ENCODE measurements around the gene MAST1. TPM values are rescaled to one million over a fixed set of nuclear protein-coding genes. Genes with fewer than 3 reads are reported as not detected.
"Not testable (repeated sequence)": the region's sequence is repeated elsewhere in the genome, so short reads cannot be mapped to it uniquely, and the experiment has no call there.

Gene MAST1
- total RNA-seq, 2 experiments from 2014 or later, result 0.22 to 0.60 TPM

DNA sequence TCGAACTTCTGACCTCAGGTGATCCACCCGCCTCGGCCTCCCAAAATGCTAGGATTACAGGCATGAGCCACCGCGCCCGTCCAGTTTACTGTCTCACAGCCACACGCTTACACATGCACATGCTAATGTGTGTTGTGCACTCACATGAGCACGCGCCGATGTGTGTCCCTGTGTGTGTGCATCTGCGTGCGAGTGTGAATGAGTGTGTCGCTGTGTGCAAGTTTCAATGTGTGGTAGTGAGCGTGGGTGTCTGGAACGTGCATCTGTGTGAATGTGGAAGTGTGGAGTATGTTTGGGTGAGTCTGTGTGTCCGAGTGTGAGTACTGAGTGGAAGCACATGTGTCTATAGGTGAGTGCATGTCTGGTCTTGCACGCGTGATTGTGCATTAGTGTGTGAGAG, 4.2 kb downstream of the MAST1 start:
- peaks cover 33% of the 10 kb centered on the region for H3K4me1 ChIP-seq (ENCODE audit: insufficient read depth, low read length)
- no peak overlapping the region for H3K27ac Mint-ChIP-seq
- POLR2A ChIA-PET, result no interaction called here
- TF ChIP-seq, protein P1, sequence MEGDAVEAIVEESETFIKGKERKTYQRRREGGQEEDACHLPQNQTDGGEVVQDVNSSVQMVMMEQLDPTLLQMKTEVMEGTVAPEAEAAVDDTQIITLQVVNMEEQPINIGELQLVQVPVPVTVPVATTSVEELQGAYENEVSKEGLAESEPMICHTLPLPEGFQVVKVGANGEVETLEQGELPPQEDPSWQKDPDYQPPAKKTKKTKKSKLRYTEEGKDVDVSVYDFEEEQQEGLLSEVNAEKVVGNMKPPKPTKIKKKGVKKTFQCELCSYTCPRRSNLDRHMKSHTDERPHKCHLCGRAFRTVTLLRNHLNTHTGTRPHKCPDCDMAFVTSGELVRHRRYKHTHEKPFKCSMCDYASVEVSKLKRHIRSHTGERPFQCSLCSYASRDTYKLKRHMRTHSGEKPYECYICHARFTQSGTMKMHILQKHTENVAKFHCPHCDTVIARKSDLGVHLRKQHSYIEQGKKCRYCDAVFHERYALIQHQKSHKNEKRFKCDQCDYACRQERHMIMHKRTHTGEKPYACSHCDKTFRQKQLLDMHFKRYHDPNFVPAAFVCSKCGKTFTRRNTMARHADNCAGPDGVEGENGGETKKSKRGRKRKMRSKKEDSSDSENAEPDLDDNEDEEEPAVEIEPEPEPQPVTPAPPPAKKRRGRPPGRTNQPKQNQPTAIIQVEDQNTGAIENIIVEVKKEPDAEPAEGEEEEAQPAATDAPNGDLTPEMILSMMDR (IDR thresholded peaks at IDR 0.05), result no peak
- H3K9me3 Mint-ChIP-seq, result no peaks in the 10 kb centered on the region
- peaks cover 75% of the 10 kb centered on the region for H3K27me3 Mint-ChIP-seq
- no peak overlapping the region for H3K4me3 ChIP-seq (ENCODE audit: low read length)
- CTCF ChIA-PET, result no interaction called here
- no peak for ATAC-seq (ENCODE audit: poor library complexity)
- H3K9me3 ChIP-seq (ENCODE audit: control insufficient read depth in 1 of 2, insufficient read depth in 1 of 2, low read length in 2 of 2), result peaks cover 0 to 16% of the 10 kb centered on the region in 2 experiments
- H3K4me3 Mint-ChIP-seq, result no peak overlapping the region
- H3K27ac ChIP-seq (ENCODE audit: low read depth in 1 of 2, low read length in 2 of 2), result no peak overlapping the region
- no peaks in the 10 kb centered on the region for H3K36me3 Mint-ChIP-seq (ENCODE audit: low read depth)
- no peak for DNase-seq
- H3K4me1 Mint-ChIP-seq (ENCODE audit: low read depth), result peaks cover 33% of the 10 kb centered on the region
- no peaks in the 10 kb centered on the region for H3K36me3 ChIP-seq (ENCODE audit: insufficient read depth, low read length)
- intact Hi-C loops (cut with DNase I, micrococcal nuclease), result no loop called here
- peaks cover 67 to 81% of the 10 kb centered on the region in 2 experiments for H3K27me3 ChIP-seq (ENCODE audit: control insufficient read depth in 1 of 2, insufficient read depth in 2 of 2, low read length in 2 of 2)

DNA sequence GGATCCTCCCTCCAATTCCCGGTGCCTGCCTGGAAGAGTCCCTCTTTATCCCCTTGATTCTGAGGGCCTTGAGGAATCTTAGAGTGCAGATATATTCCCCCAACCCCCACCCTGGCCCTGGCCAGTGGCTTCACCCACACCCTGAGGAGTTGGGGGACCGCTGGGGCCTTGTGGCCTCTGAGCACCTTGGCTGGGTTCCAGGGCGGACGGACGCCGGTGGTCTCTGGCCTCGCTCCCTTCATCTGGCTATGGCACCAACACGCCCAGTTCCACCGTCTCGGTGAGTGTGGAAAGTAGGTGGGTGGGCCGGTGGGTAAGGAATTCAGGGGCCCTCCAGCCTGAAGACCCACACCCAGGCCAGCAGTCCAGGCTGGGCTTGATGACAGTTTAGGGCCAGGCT, 5.0 kb downstream of the MAST1 start:
- Histone ChIP-seq H3K4me3 (ENCODE audit: low read length) (no peak overlapping the region), H3K4me1 (ENCODE audit: insufficient read depth, low read length) (peaks cover 36% of the 10 kb centered on the region), H3K27ac (ENCODE audit: low read depth in 1 of 2, low read length in 2 of 2) (no peak overlapping the region), H3K36me3 (ENCODE audit: insufficient read depth, low read length) (no peaks in the 10 kb centered on the region), H3K9me3 (ENCODE audit: control insufficient read depth in 1 of 2, insufficient read depth in 1 of 2, low read length in 2 of 2) (peaks cover 0 to 16% of the 10 kb centered on the region in 2 experiments), H3K27me3 (ENCODE audit: control insufficient read depth in 1 of 2, insufficient read depth in 2 of 2, low read length in 2 of 2) (peaks cover 65 to 79% of the 10 kb centered on the region in 2 experiments)
- ChIA-PET CTCF (no interaction called here), POLR2A (no interaction called here)
- DNase-seq (no peak), ATAC-seq (ENCODE audit: poor library complexity) (no peak)
- Mint-ChIP-seq H3K27me3 (peaks cover 75% of the 10 kb centered on the region), H3K4me1 (ENCODE audit: low read depth) (peaks cover 28% of the 10 kb centered on the region), H3K27ac (no peak overlapping the region), H3K4me3 (no peak overlapping the region), H3K36me3 (ENCODE audit: low read depth) (no peaks in the 10 kb centered on the region), H3K9me3 (no peaks in the 10 kb centered on the region)
- intact Hi-C loops (cut with DNase I, micrococcal nuclease), result no loop called here
- TF ChIP-seq, protein P1 (IDR thresholded peaks at IDR 0.05), result no peak

DNA sequence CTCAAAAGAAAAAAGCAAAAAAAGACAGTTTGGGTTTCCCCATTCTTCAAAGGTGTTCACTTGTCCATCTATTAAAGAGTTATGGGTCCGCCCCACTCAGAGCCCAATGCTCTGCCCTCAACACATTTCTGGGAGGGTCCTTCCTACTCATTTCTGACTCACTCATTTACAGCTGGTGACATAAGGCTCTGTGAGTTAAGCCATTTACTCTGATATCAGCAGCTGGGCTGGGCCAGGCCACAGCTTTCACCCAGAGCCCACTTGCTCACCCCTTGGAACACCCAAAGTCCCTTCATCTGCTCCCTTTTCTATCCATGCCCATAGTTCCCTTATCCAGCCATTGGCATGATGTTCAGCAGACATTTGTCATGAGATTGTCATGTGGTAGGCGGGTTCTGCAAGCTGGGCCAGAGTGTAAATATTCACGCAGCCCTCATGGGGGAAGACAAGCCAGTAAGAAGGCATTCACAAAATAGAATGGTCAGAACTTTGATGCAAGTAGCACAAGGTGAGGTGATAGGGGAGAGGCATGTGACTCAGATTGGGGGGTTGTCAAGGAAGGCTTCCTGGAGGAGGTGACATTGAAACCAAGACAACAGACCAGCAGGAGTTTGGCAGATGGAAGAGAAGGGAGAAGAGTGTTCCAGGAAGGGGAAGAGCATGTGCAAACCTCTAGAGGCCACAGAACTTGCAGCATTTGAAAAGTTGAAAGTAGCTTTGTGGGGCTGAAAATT, 5.9 kb downstream of the MAST1 start:
- no peak for ATAC-seq (ENCODE audit: poor library complexity)
- peaks cover 60 to 71% of the 10 kb centered on the region in 2 experiments for H3K27me3 ChIP-seq (ENCODE audit: control insufficient read depth in 1 of 2, insufficient read depth in 2 of 2, low read length in 2 of 2)
- ChIA-PET POLR2A (no interaction called here), CTCF (interaction anchor here (1.2 kb wide), 1 partner anchor 84 kb away, joined by 4 read pairs; no protein-coding TSS in a partner anchor)
- TF ChIP-seq, protein P1 (IDR thresholded peaks at IDR 0.05), result no peak
- no peaks in the 10 kb centered on the region for H3K36me3 Mint-ChIP-seq (ENCODE audit: low read depth)
- intact Hi-C loops (cut with DNase I, micrococcal nuclease), result no loop called here
- H3K9me3 Mint-ChIP-seq, result no peaks in the 10 kb centered on the region
- H3K27ac Mint-ChIP-seq, result no peak overlapping the region
- peaks cover 24% of the 10 kb centered on the region for H3K4me1 Mint-ChIP-seq (ENCODE audit: low read depth)
- peaks cover 75% of the 10 kb centered on the region for H3K27me3 Mint-ChIP-seq
- H3K4me1 ChIP-seq (ENCODE audit: insufficient read depth, low read length), result peaks cover 28% of the 10 kb centered on the region
- no peak overlapping the region for H3K27ac ChIP-seq (ENCODE audit: low read depth in 1 of 2, low read length in 2 of 2)
- no peak overlapping the region for H3K4me3 Mint-ChIP-seq
- no peak overlapping the region for H3K4me3 ChIP-seq (ENCODE audit: low read length)
- H3K36me3 ChIP-seq (ENCODE audit: insufficient read depth, low read length), result no peaks in the 10 kb centered on the region
- no peak for DNase-seq
- peaks cover 0 to 13% of the 10 kb centered on the region in 2 experiments for H3K9me3 ChIP-seq (ENCODE audit: control insufficient read depth in 1 of 2, insufficient read depth in 1 of 2, low read length in 2 of 2)

DNA sequence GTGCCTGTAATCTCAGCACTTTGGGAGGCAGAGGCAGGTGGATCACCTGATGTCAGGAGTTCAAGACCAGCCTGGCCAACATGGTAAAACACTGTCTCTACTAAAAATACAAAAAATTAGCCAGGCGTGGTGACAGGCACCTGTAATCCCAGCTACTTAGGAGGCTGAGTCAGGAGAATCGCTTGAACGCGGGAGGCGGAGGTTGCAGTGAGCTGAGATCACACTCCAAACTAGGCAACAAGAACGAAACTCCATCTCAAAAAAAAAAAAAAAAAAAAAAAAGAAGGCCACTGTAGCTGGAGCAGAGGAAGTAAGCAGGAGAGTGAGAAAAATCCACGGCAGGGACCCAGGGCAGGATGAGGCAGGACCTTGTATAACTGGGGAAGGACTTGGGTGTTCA, 8.3 kb downstream of the MAST1 start:
- not testable (repeated sequence) for ATAC-seq (ENCODE audit: poor library complexity); H3K4me3 ChIP-seq (ENCODE audit: low read length); H3K36me3 ChIP-seq (ENCODE audit: insufficient read depth, low read length); H3K27ac ChIP-seq (ENCODE audit: low read depth in 1 of 2, low read length in 2 of 2); H3K4me1 Mint-ChIP-seq (ENCODE audit: low read depth); H3K9me3 ChIP-seq (ENCODE audit: control insufficient read depth in 1 of 2, insufficient read depth in 1 of 2, low read length in 2 of 2); H3K9me3 Mint-ChIP-seq; H3K27ac Mint-ChIP-seq; DNase-seq; H3K4me3 Mint-ChIP-seq; H3K36me3 Mint-ChIP-seq (ENCODE audit: low read depth)
- H3K27me3 Mint-ChIP-seq, result peaks cover 51% of the 10 kb centered on the region
- POLR2A ChIA-PET, result interaction anchor here (0.7 to 1.9 kb wide), 6 partner anchors 40 to 113 kb away, joined by 3 to 7 read pairs (median 4); partner anchors contain the start of gene RNASEH2A
- Histone ChIP-seq H3K27me3 (ENCODE audit: control insufficient read depth in 1 of 2, insufficient read depth in 2 of 2, low read length in 2 of 2) (peaks cover 36 to 48% of the 10 kb centered on the region in 2 experiments), H3K4me1 (ENCODE audit: insufficient read depth, low read length) (peaks cover 12% of the 10 kb centered on the region)
- intact Hi-C loops (cut with DNase I, micrococcal nuclease), result loop anchor here (1.0 to 2.0 kb wide), 7 partner anchors 50 to 170 kb away; no protein-coding TSS in a partner anchor
- CTCF ChIA-PET, result interaction anchor here (0.8 to 3.3 kb wide), 13 partner anchors 16 to 246 kb away, joined by 3 to 29 read pairs (median 5); partner anchors contain the start of genes GET3 and HOOK2
